ENCODE measurements around the gene LHX8. TPM values are rescaled to one million over a fixed set of nuclear protein-coding genes. Genes with fewer than 3 reads are reported as not detected.

Gene LHX8
- polyA plus RNA-seq, 3 donors, result not detected

DNA sequence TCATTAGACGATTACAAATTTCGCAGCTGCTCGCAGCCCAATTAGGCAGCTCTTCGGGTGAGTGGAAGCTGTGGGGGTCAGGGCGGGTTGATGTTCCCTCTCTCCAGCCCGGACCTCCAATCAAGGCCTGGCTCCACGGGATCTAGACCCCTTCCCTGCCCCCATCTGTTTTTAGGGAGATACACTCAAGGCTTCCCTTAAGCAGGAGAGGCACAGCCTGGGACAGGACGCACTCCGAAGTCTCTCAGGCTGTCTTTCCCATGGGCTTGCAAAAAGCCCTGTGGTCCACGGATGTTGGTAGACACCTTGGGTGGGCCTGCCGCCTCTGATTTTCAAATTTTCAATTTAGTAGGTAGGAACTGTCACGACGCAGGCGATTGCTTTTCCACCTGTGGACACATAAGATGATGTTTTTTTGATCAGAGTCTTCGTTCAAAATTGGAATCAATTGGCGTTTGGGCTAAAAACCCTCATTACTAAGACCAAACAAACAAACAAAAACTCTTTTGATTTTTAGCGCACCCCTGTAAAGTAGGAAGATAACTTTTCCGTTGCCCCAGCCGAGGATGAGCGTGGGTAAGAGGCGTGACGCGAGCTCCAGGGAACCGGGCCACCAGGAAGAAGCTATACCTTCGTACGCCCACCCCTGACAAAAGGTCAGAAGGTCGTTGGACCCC is 2.5 kb upstream of the LHX8 start:
- WGBS, 3 donors, result 2 to 7% (median 6%) methylated on average over 27 of the region's 27 CpGs

GRCh38 chr1:75132242-75132811 is 1.9 kb upstream of the LHX8 start:
- H3K27ac ChIP-seq (ENCODE audit: low read depth, low read length), result no peak overlapping the region
- 4 to 10% (median 9%) methylated on average over 23 of the region's 23 CpGs for WGBS, 3 donors

More for the DNA sequence above, 2.5 kb upstream of the LHX8 start:
- H3K27ac ChIP-seq (ENCODE audit: low read depth, low read length), result no peak overlapping the region

DNA sequence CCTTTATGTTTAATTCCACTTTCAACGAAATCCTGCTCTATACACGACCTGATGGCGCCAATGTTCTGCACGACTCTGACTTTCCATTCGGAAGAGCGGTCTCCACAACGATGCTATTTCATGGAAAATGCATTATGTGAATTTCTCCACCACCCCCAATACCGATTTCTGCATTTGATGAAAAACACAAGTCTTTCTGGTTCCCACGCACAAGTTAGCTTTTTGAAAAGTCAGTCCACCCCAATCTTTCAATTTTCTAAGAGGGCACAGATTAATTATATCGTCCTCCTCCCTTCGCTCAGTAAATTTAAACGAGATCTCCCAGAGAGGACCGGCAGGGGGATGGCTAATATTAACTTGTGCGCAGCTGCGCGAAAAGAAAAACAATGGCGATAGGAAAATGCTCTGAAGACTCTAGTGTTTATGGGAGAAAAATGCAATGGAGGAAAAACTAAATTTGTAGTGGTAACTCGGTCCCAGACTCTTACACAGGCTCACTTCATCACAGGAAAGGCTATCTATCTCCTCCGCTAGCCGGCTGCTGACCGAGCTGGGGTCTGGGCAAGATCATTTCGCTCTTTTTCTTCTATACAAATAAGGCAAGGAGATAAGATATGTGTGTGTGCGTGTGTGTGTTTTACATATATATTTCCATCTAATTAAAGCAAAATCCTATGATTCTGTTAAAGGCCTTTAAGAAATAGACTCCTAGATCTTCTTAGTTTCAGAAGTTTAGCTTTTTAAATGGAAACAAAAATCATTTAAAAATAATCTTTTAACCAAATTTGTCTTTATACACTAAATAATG is 1.2 kb upstream of the LHX8 start:
- 7 to 15% (median 13%) methylated on average over 23 of the region's 23 CpGs for WGBS, 3 donors
- H3K27ac ChIP-seq (ENCODE audit: low read depth, low read length), result no peak overlapping the region

- no peak overlapping the region for H3K27ac ChIP-seq (ENCODE audit: low read depth, low read length)
- WGBS, 3 donors, result 4 to 7% (median 5%) methylated on average over 54 of the region's 54 CpGs
Measured at GRCh38 chr1:75134647-75135572, 722 bp downstream of the LHX8 start.

GRCh38 chr1:75135573-75136194 is 1.5 kb downstream of the LHX8 start:
- H3K27ac ChIP-seq (ENCODE audit: low read depth, low read length), result no peak overlapping the region
- 5 to 7% (median 7%) methylated on average over 23 of the region's 23 CpGs for WGBS, 3 donors

DNA sequence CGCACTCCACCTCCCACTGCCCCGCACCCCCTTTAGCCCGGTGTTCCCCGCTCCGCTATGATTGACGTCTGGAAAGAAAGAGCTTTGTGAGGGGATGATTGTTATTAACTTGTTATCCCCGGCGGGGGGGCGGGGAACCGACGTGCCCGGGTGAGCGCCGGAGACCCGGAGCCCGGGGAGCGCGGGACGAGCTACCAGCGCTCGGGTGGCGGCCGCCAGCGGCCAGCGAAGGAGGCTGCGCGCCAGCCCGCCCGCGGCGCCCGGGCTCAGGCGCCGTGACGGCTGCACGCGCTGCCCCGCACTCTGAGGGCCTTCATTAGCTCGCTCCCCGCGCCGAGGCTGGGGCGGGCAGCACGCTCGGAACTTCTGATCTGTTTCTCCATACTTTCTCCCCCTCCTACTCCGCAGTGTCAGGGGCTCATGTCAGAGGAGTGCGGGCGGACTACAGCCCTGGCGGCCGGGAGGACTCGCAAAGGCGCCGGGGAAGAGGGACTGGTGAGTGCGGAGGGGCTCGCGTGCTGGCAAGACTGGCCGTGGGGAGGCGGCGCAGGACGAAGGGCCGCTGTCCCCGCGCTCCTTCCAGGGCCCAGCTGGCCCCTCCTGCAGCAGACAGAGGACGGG is 2.1 kb downstream of the LHX8 start:
- 2 to 4% (median 2%) methylated on average over 40 to 64 of the region's 64 CpGs for WGBS, 3 donors
- H3K27ac ChIP-seq (ENCODE audit: low read depth, low read length), result no peak overlapping the region

- WGBS, 3 donors, result 4 to 7% (median 7%) methylated on average over 24 to 36 of the region's 37 CpGs
- H3K27ac ChIP-seq (ENCODE audit: low read depth, low read length), result no peak overlapping the region
Measured at GRCh38 chr1:75136921-75137641, 2.9 kb downstream of the LHX8 start.

DNA sequence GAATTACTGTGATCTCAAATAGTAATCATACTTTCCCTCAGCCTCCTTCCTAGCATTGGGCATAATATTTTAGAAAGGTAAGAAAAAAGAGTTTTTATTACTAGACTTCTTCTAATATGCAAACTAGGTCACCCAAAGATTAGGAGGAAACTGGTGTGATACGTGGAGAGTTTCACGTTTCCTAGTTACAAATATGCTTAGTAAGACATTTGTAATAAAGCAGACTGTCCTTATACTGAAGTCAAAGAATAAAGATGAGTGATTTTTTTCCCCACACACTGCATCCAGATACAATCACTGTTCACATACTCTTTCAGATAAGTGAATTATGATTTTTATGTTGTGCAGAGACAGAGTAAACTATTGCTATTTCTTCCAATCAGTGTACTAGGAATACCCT is 17.9 kb downstream of the LHX8 start:
- 47 to 62% (median 56%) methylated on average over 2 of the region's 2 CpGs for WGBS, 3 donors
- no peak overlapping the region for H3K27ac ChIP-seq (ENCODE audit: low read depth, low read length)

- WGBS, 3 donors, result 71 to 85% (median 81%) methylated on average over 3 of the region's 3 CpGs
- no peak overlapping the region for H3K27ac ChIP-seq (ENCODE audit: low read depth, low read length)
Measured at GRCh38 chr1:75159154-75159553, 25.0 kb downstream of the LHX8 start.

GRCh38 chr1:75165264-75165663 is 31.1 kb downstream of the LHX8 start:
- no peak overlapping the region for H3K27ac ChIP-seq (ENCODE audit: low read depth, low read length)

DNA sequence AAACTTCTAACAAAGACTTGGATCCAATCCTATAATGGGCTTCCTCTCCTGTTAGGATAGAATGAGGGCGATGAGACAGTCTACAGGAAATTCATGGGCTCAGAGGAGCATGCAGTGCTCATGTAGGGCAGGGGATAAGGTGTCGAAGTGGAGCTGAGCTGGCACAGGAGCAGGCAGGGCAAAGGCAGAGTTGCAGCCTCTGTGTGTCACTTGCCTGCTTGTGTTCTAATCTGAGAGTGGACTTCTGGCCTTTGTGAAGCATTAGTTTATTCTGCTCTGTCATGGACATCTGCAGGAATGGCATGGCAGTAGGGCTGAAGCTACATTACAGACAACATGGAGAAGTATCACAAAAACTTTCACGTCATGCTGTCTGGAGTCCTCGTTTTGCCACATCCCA is 32.6 kb downstream of the LHX8 start:
- H3K27ac ChIP-seq (ENCODE audit: low read depth, low read length), result no peak overlapping the region
- WGBS, 3 donors, result 68 to 85% (median 85%) methylated on average over 4 of the region's 4 CpGs

DNA sequence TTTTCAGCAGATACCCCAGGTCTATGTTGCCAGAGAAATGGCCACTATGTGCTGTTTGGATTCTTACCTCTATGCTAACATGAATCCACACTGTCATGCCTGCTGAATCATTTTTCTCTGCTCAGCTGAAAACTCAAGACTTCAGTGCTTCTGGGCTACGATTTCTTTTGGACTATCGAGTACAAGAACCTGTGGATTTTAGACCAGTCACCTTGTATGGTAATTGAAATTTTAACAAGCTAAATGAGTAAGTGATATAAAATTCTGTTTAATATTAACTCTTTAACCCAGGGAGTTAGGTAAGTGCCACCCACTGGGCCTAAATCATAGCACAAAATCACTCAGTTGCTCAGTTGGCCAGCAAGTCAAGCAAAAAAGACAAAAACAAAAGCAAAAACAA is 35.8 kb downstream of the LHX8 start:
- H3K27ac ChIP-seq (ENCODE audit: low read depth, low read length), result no peak overlapping the region
- 87 to 91% (median 91%) methylated on average over 2 of the region's 2 CpGs for WGBS, 3 donors

DNA sequence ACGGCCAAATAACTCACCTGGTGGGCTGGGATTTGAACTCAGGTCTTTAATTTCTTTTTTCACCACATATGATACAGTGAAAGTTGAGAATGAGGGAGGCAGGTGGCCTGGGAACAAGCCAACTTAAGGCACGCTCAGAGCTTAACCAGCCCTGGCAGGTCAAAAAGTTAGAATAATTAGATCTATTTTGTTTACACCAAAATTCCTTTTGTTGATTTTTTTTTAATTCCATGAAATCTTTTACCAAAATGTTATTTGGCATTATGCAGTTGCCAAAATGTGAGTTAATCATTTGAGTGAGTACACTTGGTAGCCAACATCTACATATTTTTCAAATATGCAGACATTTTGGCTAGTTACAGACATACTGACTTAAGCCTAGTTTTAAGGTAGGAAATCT is 36.8 kb downstream of the LHX8 start:
- H3K27ac ChIP-seq (ENCODE audit: low read depth, low read length), result no peak overlapping the region
- WGBS, 3 donors, result 67 to 70% (median 69%) methylated on average over 2 of the region's 2 CpGs

GRCh38 chr1:75171876-75172275 is 37.7 kb downstream of the LHX8 start:
- no peak overlapping the region for H3K27ac ChIP-seq (ENCODE audit: low read depth, low read length)
- 57 to 82% (median 65%) methylated on average over 1 of the region's 1 CpG for WGBS, 3 donors

- WGBS, 3 donors, result 17 to 33% (median 25%) methylated on average over 1 of the region's 1 CpG
- no peak overlapping the region for H3K27ac ChIP-seq (ENCODE audit: low read depth, low read length)
Measured at GRCh38 chr1:75172556-75172955, 38.4 kb downstream of the LHX8 start.

DNA sequence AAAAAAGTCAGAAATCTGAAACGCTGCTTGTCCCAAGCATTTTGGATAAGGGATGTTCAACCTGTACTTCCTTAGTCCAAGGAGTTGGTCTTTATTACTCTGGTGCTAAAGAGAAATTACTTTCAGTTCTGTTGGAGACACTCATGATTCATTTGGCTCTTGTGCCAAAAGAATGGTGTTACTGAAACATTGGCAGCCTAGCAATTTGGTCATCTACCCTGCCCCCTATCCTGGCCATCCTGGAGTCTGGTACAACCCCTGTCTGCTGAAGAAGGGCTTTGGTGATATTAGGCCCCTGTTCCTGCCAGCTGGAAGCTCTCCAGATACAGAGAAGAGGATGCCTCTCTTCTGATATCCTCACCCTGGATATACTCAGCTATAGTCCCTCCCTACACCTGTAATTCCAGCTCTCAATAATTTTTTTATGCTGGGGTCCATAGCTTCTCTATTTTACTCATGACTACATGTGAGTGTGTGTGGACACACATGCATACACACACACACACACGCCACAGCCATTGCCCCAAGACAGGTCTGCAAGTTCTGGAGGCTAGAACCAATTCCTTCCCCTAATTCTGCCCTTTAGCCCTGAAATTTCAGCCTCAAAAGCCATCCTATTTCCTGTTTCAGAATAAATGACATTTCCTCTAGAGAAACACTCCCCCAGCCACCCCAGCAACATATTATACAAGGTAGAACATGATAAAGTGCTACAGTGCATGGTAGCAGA is 40.0 kb downstream of the LHX8 start:
- H3K27ac ChIP-seq (ENCODE audit: low read depth, low read length), result no peak overlapping the region
- WGBS, 3 donors, result 62 to 70% (median 69%) methylated on average over 2 of the region's 2 CpGs
